ENCODE measurements around the gene SLC25A15.
"Not testable (repeated sequence)": the region's sequence is repeated elsewhere in the genome, so short reads cannot be mapped to it uniquely, and the experiment has no call there.

The SLC25A15 gene

DNA sequence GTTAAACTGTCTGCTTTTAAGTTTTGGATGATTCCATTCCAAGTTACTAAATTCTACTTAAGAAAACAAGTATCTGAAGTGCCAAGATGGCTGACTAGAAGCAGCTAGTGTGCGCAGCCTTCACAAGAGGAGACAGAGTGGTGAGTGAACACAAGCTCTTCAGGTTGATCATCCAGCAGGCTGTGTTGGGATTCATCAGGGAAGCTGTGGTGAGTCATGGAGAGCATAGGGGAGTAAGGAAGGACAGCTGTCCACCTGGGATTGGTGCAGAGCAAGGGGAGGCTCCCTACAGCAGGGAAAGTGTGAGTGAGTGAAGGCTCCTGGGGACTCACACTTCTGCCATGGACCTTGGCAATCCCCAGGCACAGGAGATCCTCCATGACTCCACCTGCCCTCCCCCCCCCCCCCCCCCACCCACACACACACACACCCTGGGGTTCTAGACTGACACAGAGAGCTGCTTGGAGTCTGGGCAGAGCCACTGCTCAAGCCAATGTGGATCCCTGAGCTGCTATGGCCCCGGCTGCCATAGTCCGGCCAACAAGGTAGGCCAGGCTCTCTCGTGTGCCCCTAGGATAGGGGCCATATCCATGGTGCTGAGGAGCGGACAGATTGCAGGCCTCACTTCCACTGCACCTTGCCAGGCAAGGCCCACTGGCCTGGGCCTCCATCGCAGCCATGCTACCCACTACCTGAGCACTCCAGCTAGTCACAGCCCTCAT, 23.5 kb downstream of the SLC25A15 start:
- Histone ChIP-seq H3K27me3 (ENCODE audit: low read depth) (no peaks in the 10 kb centered on the region), H3K4me3 (no peak overlapping the region), H3K9me3 (peaks cover 4% of the 10 kb centered on the region; the same call in 1 of the 2 replicates), H3K36me3 (replicated peaks) (peaks cover 18% of the 10 kb centered on the region), H3K4me1 (no peaks in the 10 kb centered on the region)
- no peak for DNase-seq (ENCODE audit: low spot score in 2 of 2)
- in situ Hi-C loops (cut with MboI; ENCODE audit: low sequenced_read_pairs) = no loop called here

DNA sequence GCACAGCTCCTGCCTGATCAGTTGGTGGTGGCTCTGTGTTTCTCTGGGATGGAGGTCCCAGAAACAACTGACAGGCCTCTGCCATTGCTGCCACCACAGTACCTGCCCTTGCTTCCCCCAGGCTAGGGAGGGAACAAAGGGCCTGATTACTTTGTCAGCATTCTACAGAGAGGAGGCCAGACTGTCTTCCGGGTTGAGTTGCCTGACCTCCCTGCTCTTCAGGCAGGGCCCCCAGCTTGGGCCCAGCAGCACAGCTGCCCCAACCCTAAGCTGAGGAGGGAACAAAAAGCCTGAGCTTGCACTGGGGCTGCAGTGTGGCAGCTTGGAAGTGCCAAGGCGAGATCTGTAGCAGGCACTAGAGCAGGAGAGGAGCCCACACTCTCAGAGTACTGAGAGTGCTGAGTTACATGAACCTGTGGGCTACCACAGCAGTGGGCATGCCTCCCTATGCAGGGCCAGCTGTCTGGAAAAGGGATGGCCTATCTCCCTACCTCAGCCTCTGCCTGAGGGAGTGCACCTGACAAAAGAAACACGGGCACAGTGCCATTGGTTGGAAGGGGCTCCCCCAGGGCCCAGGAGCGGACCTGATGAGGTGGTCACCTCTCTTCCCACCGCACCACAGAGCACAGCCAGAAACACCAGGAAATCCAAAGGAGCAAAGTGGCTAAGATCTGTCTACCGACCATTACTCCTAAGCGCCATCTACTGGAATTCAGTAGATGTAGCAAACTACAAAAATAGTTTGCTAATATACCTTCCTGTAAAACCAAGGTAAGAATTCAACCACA, 24.4 kb downstream of the SLC25A15 start:
- Histone ChIP-seq H3K9me3 (peaks cover 4% of the 10 kb centered on the region; the same call in 1 of the 2 replicates), H3K27me3 (ENCODE audit: low read depth) (no peaks in the 10 kb centered on the region), H3K4me3 (no peak overlapping the region), H3K4me1 (no peaks in the 10 kb centered on the region), H3K36me3 (replicated peaks) (peaks cover 15% of the 10 kb centered on the region)
- DNase-seq (ENCODE audit: low spot score in 2 of 2) = peak in 1 of 2 experiments; percentile 34
- in situ Hi-C loops (cut with MboI; ENCODE audit: low sequenced_read_pairs) = no loop called here

DNA sequence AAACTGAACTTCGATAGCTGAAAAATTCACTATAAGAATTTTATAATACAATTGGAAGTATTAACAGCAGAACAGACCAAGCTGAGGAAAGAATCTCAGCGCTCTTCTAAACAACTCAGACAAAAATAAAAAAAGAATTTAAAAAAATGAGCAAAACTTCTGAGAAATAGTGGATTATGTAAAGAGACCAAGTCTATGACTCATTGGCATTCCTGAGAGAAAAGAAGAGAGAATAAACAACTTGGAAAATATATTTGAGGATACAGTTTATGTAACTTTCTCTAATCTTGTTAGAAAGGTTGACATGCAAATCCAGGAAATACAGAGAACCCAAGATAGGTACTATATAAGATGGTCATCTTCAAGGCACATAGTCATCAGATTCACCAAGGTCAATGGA, 25.4 kb downstream of the SLC25A15 start:
- no peaks in the 10 kb centered on the region for H3K4me1 ChIP-seq
- H3K9me3 ChIP-seq = peaks cover 4% of the 10 kb centered on the region; the same call in 1 of the 2 replicates
- DNase-seq (ENCODE audit: low spot score in 2 of 2) = no peak
- no peaks in the 10 kb centered on the region for H3K27me3 ChIP-seq (ENCODE audit: low read depth)
- H3K36me3 ChIP-seq (replicated peaks) = peaks cover 15% of the 10 kb centered on the region
- in situ Hi-C loops (cut with MboI; ENCODE audit: low sequenced_read_pairs) = no loop called here
- H3K4me3 ChIP-seq = no peak overlapping the region

DNA sequence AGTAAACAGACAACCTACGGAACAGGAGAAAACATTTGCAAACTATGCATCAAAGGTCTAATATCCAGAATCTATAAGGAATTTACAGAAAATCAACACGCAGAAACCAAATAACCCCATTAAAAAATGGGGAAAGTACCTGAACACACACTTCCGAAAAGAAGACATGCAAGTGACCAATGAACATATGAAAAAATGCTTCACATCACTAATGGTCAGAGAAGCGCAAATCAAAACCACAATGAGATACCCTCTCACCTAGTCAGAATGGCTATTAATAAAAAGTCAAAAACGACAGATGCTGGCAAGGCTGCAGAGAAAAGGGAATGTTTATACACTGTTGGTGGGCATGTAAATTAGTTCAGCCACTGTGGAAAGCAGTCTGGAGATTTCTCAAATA, 29.5 kb downstream of the SLC25A15 start:
- no peak overlapping the region for H3K4me3 ChIP-seq
- DNase-seq (ENCODE audit: low spot score in 2 of 2) = no peak
- H3K27me3 ChIP-seq (ENCODE audit: low read depth) = no peaks in the 10 kb centered on the region; the same call in 1 of the 2 replicates
- H3K9me3 ChIP-seq = peaks cover 4% of the 10 kb centered on the region; the same call in 1 of the 2 replicates
- no peaks in the 10 kb centered on the region for H3K4me1 ChIP-seq
- in situ Hi-C loops (cut with MboI; ENCODE audit: low sequenced_read_pairs) = no loop called here
- H3K36me3 ChIP-seq (replicated peaks) = peaks cover 3% of the 10 kb centered on the region

DNA sequence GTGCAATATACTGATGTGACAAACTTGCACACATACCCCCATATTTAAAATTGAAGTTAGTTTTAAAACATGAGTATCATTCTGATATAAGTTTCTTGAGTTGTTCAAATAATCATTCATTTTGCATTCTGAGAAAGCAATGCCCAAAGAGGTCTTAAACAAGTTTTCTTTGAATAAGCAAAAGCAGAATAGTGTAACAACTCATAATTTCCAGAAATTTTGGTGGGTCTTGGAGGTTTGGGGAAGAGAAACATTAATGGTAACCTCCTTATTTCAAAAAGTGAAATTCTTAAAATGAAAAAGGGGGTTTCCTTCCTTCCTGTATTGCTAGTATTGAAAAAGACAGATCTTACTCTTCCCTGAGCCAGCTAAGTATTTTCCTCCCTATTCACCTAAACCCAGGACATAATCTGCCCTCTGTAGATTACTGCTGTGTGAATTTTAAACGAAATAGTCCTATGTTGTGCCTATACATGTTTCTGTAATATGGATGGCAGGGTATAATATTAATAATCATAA, 30.4 kb downstream of the SLC25A15 start:
- H3K4me3 ChIP-seq = no peak overlapping the region
- no peak for DNase-seq (ENCODE audit: low spot score in 2 of 2)
- no peaks in the 10 kb centered on the region for H3K4me1 ChIP-seq
- in situ Hi-C loops (cut with MboI; ENCODE audit: low sequenced_read_pairs) = no loop called here
- H3K27me3 ChIP-seq (ENCODE audit: low read depth) = no peaks in the 10 kb centered on the region; the same call in 1 of the 2 replicates
- peaks cover 4% of the 10 kb centered on the region; the same call in 1 of the 2 replicates for H3K9me3 ChIP-seq
- no peaks in the 10 kb centered on the region; the same call in 1 of the 2 replicates for H3K36me3 ChIP-seq (replicated peaks)

DNA sequence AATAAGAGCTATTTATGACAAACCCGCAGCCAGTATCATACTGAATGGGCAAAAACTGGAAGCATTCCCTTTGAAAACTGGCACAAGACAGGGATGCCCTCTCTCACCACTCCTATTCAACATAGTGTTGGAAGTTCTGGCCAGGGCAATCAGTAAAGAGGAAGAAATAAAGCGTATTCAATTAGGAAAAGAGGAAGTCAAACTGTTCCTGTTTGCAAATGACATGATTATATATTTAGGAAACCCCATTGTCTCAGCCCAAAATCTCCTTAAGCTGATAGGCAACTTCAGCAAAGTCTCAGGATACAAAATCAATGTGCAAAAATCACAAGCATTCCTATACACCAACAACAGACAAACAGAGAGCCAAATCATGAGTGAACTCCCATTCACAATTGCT, 50.3 kb downstream of the SLC25A15 start:
- in situ Hi-C loops (cut with MboI; ENCODE audit: low sequenced_read_pairs); DNase-seq (ENCODE audit: low spot score in 2 of 2); H3K9me3 ChIP-seq; H3K4me3 ChIP-seq; H3K4me1 ChIP-seq; H3K36me3 ChIP-seq (replicated peaks); H3K27me3 ChIP-seq (ENCODE audit: low read depth): not testable (repeated sequence)

DNA sequence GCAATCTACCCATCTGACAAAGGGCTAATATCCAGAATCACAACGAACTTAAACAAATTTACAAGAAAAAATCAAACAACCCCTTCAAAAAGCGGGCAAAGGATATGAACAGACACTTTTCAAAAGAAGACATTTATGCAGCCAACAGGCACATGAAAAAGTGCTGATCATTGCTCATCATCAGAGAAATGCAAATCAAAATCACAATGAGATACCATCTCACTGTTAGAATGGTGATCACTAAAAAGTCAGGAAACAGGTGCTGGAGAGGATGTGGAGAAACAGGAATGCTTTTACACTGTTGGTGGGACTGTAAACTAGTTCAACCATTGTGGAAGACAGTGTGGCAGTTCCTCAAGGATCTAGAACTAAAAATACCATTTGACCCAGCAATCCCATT, 51.5 kb downstream of the SLC25A15 start:
- H3K4me1 ChIP-seq; H3K4me3 ChIP-seq; DNase-seq (ENCODE audit: low spot score in 2 of 2); H3K36me3 ChIP-seq (replicated peaks); H3K9me3 ChIP-seq; in situ Hi-C loops (cut with MboI; ENCODE audit: low sequenced_read_pairs); H3K27me3 ChIP-seq (ENCODE audit: low read depth): not testable (repeated sequence)

Data from HAP-1 (cell line).